Ovary (tissue), 3 donors: ENCODE results near the gene DIP2C.

ENCODE experiments used
- EP300 ChIP-seq: sonication (generic); formaldehyde crosslinking; IDR thresholded peaks from one replicate; pipeline ENCODE4 v1.6.1; 2017; ENCODE audit warnings: antibody characterized with exemption
- POLR2A ChIP-seq: fragments of 450-650 bp; IDR thresholded peaks from one replicate; pipeline ENCODE4 v1.6.1; 2017; ENCODE audit warnings: antibody characterized with exemption, mild to moderate bottlenecking, moderate library complexity
- TF ChIP-seq, protein P1 (sequence below), 3 donors: fragments of 450-650 bp in 2 of 3; fragments of 200-600 bp in 1 of 3; IDR thresholded peaks; one replicate each; pipeline versions ENCODE4 v1.5.1 to v1.8.0; 2016 to 2022; ENCODE audit warnings: antibody characterized with exemption in 3 of 3, mild to moderate bottlenecking in 1 of 3
- donor health status: DM: no; HTN: no; CAD: no.

DNA sequence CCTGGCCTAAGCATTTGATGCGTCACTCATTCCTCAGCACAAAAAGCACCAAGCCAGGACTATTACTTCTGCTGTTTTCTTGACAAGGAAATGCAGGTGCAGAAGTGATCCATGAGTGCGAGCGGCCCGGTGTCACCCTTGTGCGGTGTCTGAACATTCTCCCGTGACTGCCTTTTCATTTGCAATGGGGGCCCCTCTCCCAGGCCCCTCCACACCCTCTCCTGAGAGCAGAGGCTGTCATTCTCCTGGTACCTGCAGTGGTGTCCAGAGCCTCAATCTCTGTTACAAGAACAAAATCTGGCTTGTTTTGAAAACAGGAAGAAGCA lies 213.1 kb downstream of the DIP2C start:
- no peak for TF ChIP-seq EP300
- no peak for TF ChIP-seq POLR2A
- TF ChIP-seq, protein P1, sequence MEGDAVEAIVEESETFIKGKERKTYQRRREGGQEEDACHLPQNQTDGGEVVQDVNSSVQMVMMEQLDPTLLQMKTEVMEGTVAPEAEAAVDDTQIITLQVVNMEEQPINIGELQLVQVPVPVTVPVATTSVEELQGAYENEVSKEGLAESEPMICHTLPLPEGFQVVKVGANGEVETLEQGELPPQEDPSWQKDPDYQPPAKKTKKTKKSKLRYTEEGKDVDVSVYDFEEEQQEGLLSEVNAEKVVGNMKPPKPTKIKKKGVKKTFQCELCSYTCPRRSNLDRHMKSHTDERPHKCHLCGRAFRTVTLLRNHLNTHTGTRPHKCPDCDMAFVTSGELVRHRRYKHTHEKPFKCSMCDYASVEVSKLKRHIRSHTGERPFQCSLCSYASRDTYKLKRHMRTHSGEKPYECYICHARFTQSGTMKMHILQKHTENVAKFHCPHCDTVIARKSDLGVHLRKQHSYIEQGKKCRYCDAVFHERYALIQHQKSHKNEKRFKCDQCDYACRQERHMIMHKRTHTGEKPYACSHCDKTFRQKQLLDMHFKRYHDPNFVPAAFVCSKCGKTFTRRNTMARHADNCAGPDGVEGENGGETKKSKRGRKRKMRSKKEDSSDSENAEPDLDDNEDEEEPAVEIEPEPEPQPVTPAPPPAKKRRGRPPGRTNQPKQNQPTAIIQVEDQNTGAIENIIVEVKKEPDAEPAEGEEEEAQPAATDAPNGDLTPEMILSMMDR (IDR thresholded peaks at IDR 0.05): no peak
